Uterus (tissue), 4 donors: ENCODE results near the gene COL27A1. TPM values are rescaled to one million over a fixed set of nuclear protein-coding genes. Genes with fewer than 3 reads are reported as not detected.

Experiments used
- DNase-seq, 2 donors: peaks; one replicate each; pipeline ENCODE4 v3.0.0-alpha.2; 2019 to 2020
- H3K27ac ChIP-seq, 2 donors: fragments of 200-600 bp; sonication (generic); 1 replicate in 1 of 2; 2 replicates in 1 of 2; pipeline ENCODE4 v1.5.1; 2016 to 2018
- H3K27me3 ChIP-seq, 2 donors: fragments of 200-600 bp; sonication (generic); one replicate each; pipeline ENCODE4 v1.5.1; 2018 to 2019; ENCODE audit warnings: control low read depth in 1 of 2
- H3K36me3 ChIP-seq, 2 donors: fragments of 200-600 bp; sonication (generic); one replicate each; pipeline ENCODE4 v1.5.1; 2019; ENCODE audit warnings: control low read depth in 1 of 2
- H3K4me1 ChIP-seq, 2 donors: fragments of 200-600 bp; sonication (generic); one replicate each; pipeline ENCODE4 v1.5.1; 2018 to 2019; ENCODE audit warnings: control low read depth in 1 of 2
- H3K4me3 ChIP-seq, 2 donors: fragments of 200-600 bp; sonication (generic); 1 replicate in 1 of 2; 2 replicates in 1 of 2; pipeline ENCODE4 v1.5.1; 2018 to 2019; ENCODE audit warnings: mild to moderate bottlenecking in 1 of 2
- H3K9me3 ChIP-seq, 2 donors: fragments of 200-600 bp; sonication (generic); one replicate each; pipeline ENCODE4 v1.5.1; 2019; ENCODE audit warnings: control low read depth in 1 of 2
- CTCF ChIP-seq, 4 experiments: fragments of 200-600 bp in 2 of 4; fragments of 450-650 bp in 2 of 4; sonication (generic) in 2 of 4; IDR thresholded peaks; one replicate each; pipeline ENCODE4 v1.5.1; 2016 to 2019; ENCODE audit warnings: antibody characterized with exemption in 4 of 4, mild to moderate bottlenecking in 2 of 4, moderate library complexity in 1 of 4
- POLR2A ChIP-seq, 2 donors: fragments of 450-650 bp; IDR thresholded peaks; one replicate each; pipeline ENCODE4 v1.6.1; 2016; ENCODE audit warnings: antibody characterized with exemption in 2 of 2, mild to moderate bottlenecking in 1 of 2, moderate library complexity in 1 of 2
- intact Hi-C: fragments of 100-400 bp; cut with DNase I; formaldehyde crosslinking; loops from one replicate; pipeline ENCODE4 v1.15.1; 2023; ENCODE audit warnings: low total_unique reads
- total RNA-seq, 4 donors: library from RNA; depleted of rRNA in 3 of 4; stranded (reverse); fragments of >200 nt in 3 of 4; gene quantifications; one replicate each; pipeline versions ENCODE4 v1.1.0 to v1.2.4, GENCODE V29; 2014 to 2023
- donor health status: DM: yes; HTN: yes; CAD: no.

The COL27A1 gene
- total RNA-seq, 4 donors from 2014 or later = 7.9 to 52.9 (median 43.3) TPM

GRCh38 chr9:114213566-114213965 lies 58.2 kb downstream of the COL27A1 start:
- Histone ChIP-seq H3K27ac (peak overlapping the region in 1 of 2 donors; percentile 35), H3K4me1 (peaks cover 8 to 9% of the 10 kb centered on the region in 2 donors), H3K27me3 (no peaks in the 10 kb centered on the region), H3K9me3 (no peaks in the 10 kb centered on the region), H3K36me3 (no peaks in the 10 kb centered on the region), H3K4me3 (no peak overlapping the region)
- DNase-seq = no peak
- TF ChIP-seq POLR2A (IDR thresholded peaks at IDR 0.05) = no peak
- no peak for TF ChIP-seq CTCF (IDR thresholded peaks at IDR 0.05)
- intact Hi-C loops = no loop called here

GRCh38 chr9:114214181-114214580 lies 58.8 kb downstream of the COL27A1 start:
- intact Hi-C loops = no loop called here
- Histone ChIP-seq H3K4me3 (no peak overlapping the region), H3K36me3 (no peaks in the 10 kb centered on the region), H3K4me1 (peaks cover 8 to 9% of the 10 kb centered on the region in 2 donors), H3K9me3 (no peaks in the 10 kb centered on the region), H3K27ac (peak overlapping the region in 1 of 2 donors; percentile 35), H3K27me3 (no peaks in the 10 kb centered on the region)
- TF ChIP-seq POLR2A (IDR thresholded peaks at IDR 0.05) (no peak), CTCF (IDR thresholded peaks at IDR 0.05) (no peak)
- DNase-seq = peak in 1 of 2 donors; percentile 42

GRCh38 chr9:114214686-114215414 lies 59.5 kb downstream of the COL27A1 start:
- TF ChIP-seq POLR2A (IDR thresholded peaks at IDR 0.05) (no peak), CTCF (IDR thresholded peaks at IDR 0.05) (no peak)
- intact Hi-C loops = no loop called here
- peak overlapping the region in 1 of 2 donors; percentile 35 for H3K27ac ChIP-seq
- H3K27me3 ChIP-seq = no peaks in the 10 kb centered on the region
- H3K4me3 ChIP-seq = no peak overlapping the region
- no peak for DNase-seq
- peaks cover 8 to 9% of the 10 kb centered on the region in 2 donors for H3K4me1 ChIP-seq
- H3K9me3 ChIP-seq = no peaks in the 10 kb centered on the region
- H3K36me3 ChIP-seq = no peaks in the 10 kb centered on the region

- H3K27me3 ChIP-seq = no peaks in the 10 kb centered on the region
- DNase-seq = peak; percentile 50 to 73
Observed at GRCh38 chr9:114216081-114216480, 60.7 kb downstream of the COL27A1 start.

More at GRCh38 chr9:114216081-114216480, 60.7 kb downstream of the COL27A1 start:
- H3K4me3 ChIP-seq = no peak overlapping the region
- intact Hi-C loops = no loop called here
- peaks cover 8 to 9% of the 10 kb centered on the region in 2 donors for H3K4me1 ChIP-seq
- H3K27ac ChIP-seq = peak overlapping the region in 1 of 2 donors; percentile 34
- H3K9me3 ChIP-seq = no peaks in the 10 kb centered on the region
- H3K36me3 ChIP-seq = no peaks in the 10 kb centered on the region
- TF ChIP-seq CTCF (IDR thresholded peaks at IDR 0.05) (no peak), POLR2A (IDR thresholded peaks at IDR 0.05) (no peak)
